GM23338 (cell line): ENCODE measurements around the gene CHCHD3. TPM values are rescaled to one million over a fixed set of nuclear protein-coding genes. Genes with fewer than 3 reads are reported as not detected.

Experiments
- ATAC-seq: fragments of 200-7000 bp; cut with Tn5 transposase; 3 replicates; pipeline ENCODE4 v1.9.1; 2020
- DNase-seq: peaks from one replicate; pipeline ENCODE4 v3.0.0-alpha.2; 2015; ENCODE audit warnings: low spot score
- H2AFZ ChIP-seq: fragments of 200-600 bp; sonication (generic); 2 replicates; pipeline ENCODE4 v1.8.0; 2016; ENCODE audit warnings: antibody characterized with exemption, mild to moderate bottlenecking, moderate library complexity
- H3F3A ChIP-seq: fragments of 200-600 bp; sonication (generic); replicated peaks from 2 replicates; pipeline ENCODE4 v1.8.0; 2017; ENCODE audit warnings: antibody characterized with exemption, mixed run types, low read depth
- H3K27ac ChIP-seq: fragments of 200-600 bp; sonication (generic); 2 replicates; pipeline ENCODE4 v1.6.1; 2016; ENCODE audit warnings: low read depth
- H3K27me3 ChIP-seq: fragments of 200-600 bp; sonication (generic); 2 replicates; pipeline ENCODE4 v1.8.0; 2016; ENCODE audit warnings: mild to moderate bottlenecking, mixed run types, moderate library complexity; ENCODE audit not compliant: insufficient read depth
- H3K36me3 ChIP-seq: fragments of 200-600 bp; sonication (generic); 2 replicates; pipeline ENCODE4 v1.8.0; 2016; ENCODE audit warnings: mild to moderate bottlenecking; ENCODE audit not compliant: insufficient read depth
- H3K4me1 ChIP-seq: fragments of 200-600 bp; sonication (generic); 2 replicates; pipeline ENCODE4 v1.8.0; 2016; ENCODE audit warnings: mild to moderate bottlenecking, moderate library complexity; ENCODE audit not compliant: insufficient read depth
- H3K4me2 ChIP-seq: fragments of 200-600 bp; sonication (generic); 2 replicates; pipeline ENCODE4 v1.7.1; 2017; ENCODE audit warnings: mixed run types
- H3K4me3 ChIP-seq: fragments of 200-600 bp; sonication (generic); 2 replicates; pipeline ENCODE4 v1.6.1; 2016; ENCODE audit warnings: mixed run types
- H3K79me2 ChIP-seq: fragments of 200-600 bp; sonication (generic); replicated peaks from 2 replicates; pipeline ENCODE4 v1.8.0; 2017; ENCODE audit warnings: mild to moderate bottlenecking; ENCODE audit not compliant: insufficient read depth
- H3K9me2 ChIP-seq: fragments of 200-600 bp; sonication (generic); 2 replicates; pipeline ENCODE4 v1.8.0; 2017; ENCODE audit not compliant: insufficient read depth
- H4K20me1 ChIP-seq: fragments of 200-600 bp; sonication (generic); replicated peaks from 2 replicates; pipeline ENCODE4 v1.8.0; 2017; ENCODE audit warnings: mild to moderate bottlenecking; ENCODE audit not compliant: insufficient read depth
- H3K27ac Mint-ChIP-seq: 2 replicates; pipeline ENCODE4 v1.8.0; 2020; ENCODE audit warnings: inconsistent platforms, mild to moderate bottlenecking, moderate library complexity, mixed read lengths
- H3K27me3 Mint-ChIP-seq: 3 replicates; pipeline ENCODE4 v1.8.0; 2022; ENCODE audit warnings: low read depth, mild to moderate bottlenecking, moderate library complexity, mixed read lengths, inconsistent platforms; ENCODE audit not compliant: insufficient read depth, poor library complexity
- H3K36me3 Mint-ChIP-seq: 3 replicates; pipeline ENCODE4 v1.8.0; 2021; ENCODE audit warnings: low read depth, mild to moderate bottlenecking, inconsistent platforms, moderate library complexity, mixed read lengths
- H3K4me1 Mint-ChIP-seq: 3 replicates; pipeline ENCODE4 v1.8.0; 2020; ENCODE audit warnings: mild to moderate bottlenecking, inconsistent platforms, mixed read lengths
- H3K4me3 Mint-ChIP-seq: 3 replicates; pipeline ENCODE4 v1.8.0; 2021; ENCODE audit warnings: moderate library complexity, mild to moderate bottlenecking, inconsistent platforms, mixed read lengths
- H3K9me3 Mint-ChIP-seq: 3 replicates; pipeline ENCODE4 v1.8.0; 2020; ENCODE audit warnings: moderate library complexity, mild to moderate bottlenecking, inconsistent platforms, mixed read lengths
- CREB1 ChIP-seq: fragments of 250-450 bp; sonication (Bioruptor Pico); IDR thresholded peaks from 2 replicates; pipeline ENCODE4 v1.5.0; 2020; ENCODE audit warnings: low read depth, mild to moderate bottlenecking, moderate library complexity
- CTCF ChIP-seq, 2 experiments: fragments of 200-600 bp in 1 of 2; sonication (generic) in 1 of 2; conservative IDR thresholded peaks; 2 replicates each; pipeline versions ENCODE4 v1.5.1 to v1.6.1; 2016 to 2017; ENCODE audit warnings: antibody characterized with exemption in 2 of 2, low read depth in 2 of 2, mild to moderate bottlenecking in 2 of 2, moderate library complexity in 1 of 2
- ETS1 ChIP-seq: IDR thresholded peaks from 2 replicates; pipeline ENCODE4 v1.6.1; 2016; ENCODE audit warnings: antibody characterized with exemption
- EZH2 ChIP-seq: fragments of 200-600 bp; sonication (generic); IDR thresholded peaks from one replicate; pipeline ENCODE4 v1.8.0; 2017; ENCODE audit warnings: antibody characterized with exemption, mild to moderate bottlenecking, low read depth; ENCODE audit not compliant: unreplicated experiment
- EZH2phosphoT487 ChIP-seq: fragments of 200-600 bp; sonication (generic); IDR thresholded peaks from one replicate; pipeline ENCODE4 v1.8.1; 2018; ENCODE audit warnings: antibody characterized with exemption; ENCODE audit not compliant: unreplicated experiment
- JUNB ChIP-seq: IDR thresholded peaks from one replicate; pipeline ENCODE4 v1.6.1; 2016; ENCODE audit warnings: antibody characterized with exemption; ENCODE audit not compliant: unreplicated experiment
- NANOG ChIP-seq: IDR thresholded peaks from 2 replicates; pipeline ENCODE4 v1.6.1; 2016; ENCODE audit warnings: antibody characterized with exemption, borderline replicate concordance
- POLR2AphosphoS5 ChIP-seq: IDR thresholded peaks from 2 replicates; pipeline ENCODE4 v1.6.1; 2016; ENCODE audit warnings: antibody characterized with exemption, low read depth
- REST ChIP-seq: IDR thresholded peaks from one replicate; pipeline ENCODE4 v1.6.1; 2018; ENCODE audit warnings: antibody characterized with exemption; ENCODE audit not compliant: unreplicated experiment
- STAT1 ChIP-seq: IDR thresholded peaks from one replicate; pipeline ENCODE4 v1.6.1; 2016; ENCODE audit warnings: antibody characterized with exemption; ENCODE audit not compliant: unreplicated experiment
- ZNF114 ChIP-seq: fragments of 250-450 bp; sonication (Bioruptor Pico); IDR thresholded peaks from 2 replicates; pipeline ENCODE4 v1.5.0; 2020; ENCODE audit warnings: mild to moderate bottlenecking, moderate library complexity
- ZNF331 ChIP-seq: fragments of 250-450 bp; sonication (Bioruptor Pico); IDR thresholded peaks from 2 replicates; pipeline ENCODE4 v1.5.0; 2020; ENCODE audit warnings: low read depth, mild to moderate bottlenecking, moderate library complexity
- ZNF462 ChIP-seq: fragments of 250-450 bp; sonication (Bioruptor Pico); IDR thresholded peaks from 2 replicates; pipeline ENCODE4 v1.5.0; 2020; ENCODE audit warnings: mild to moderate bottlenecking, moderate library complexity
- polyA plus RNA-seq: library from polyadenylated mRNA; unstranded; fragments of >200 nt; fragmentation: Nextera tagmentation; extraction: Ambion mirVana; gene quantifications from 2 replicates; pipeline ENCODE4 v1.2.1, GENCODE V29; 2016
- total RNA-seq: library from RNA; depleted of rRNA; stranded (reverse); fragments of >200 nt; shearing (Covaris generic); gene quantifications from 2 replicates; pipeline ENCODE4 v1.2.3, GENCODE V29; 2014

Gene CHCHD3
- total and polyA plus RNA-seq, 2 experiments from 2014 or later: 107 to 131 TPM

- Mint-ChIP-seq H3K9me3 (no peaks in the 10 kb centered on the region), H3K27ac (no peak overlapping the region), H3K4me1 (no peaks in the 10 kb centered on the region), H3K27me3 (no peaks in the 10 kb centered on the region), H3K36me3 (no peaks in the 10 kb centered on the region), H3K4me3 (no peak overlapping the region)
- Histone ChIP-seq H3K36me3 (no peaks in the 10 kb centered on the region), H3K27me3 (no peaks in the 10 kb centered on the region), H4K20me1 (peaks cover 3% of the 10 kb centered on the region), H3K4me1 (no peaks in the 10 kb centered on the region), H2AFZ (no peak overlapping the region), H3K4me2 (no peak overlapping the region), H3K79me2 (no peaks in the 10 kb centered on the region; the same call in 1 of the 2 replicates), H3F3A (no peaks in the 10 kb centered on the region), H3K4me3 (no peak overlapping the region), H3K9me2 (0 out of 2 replicates have a peak, but pooled peaks cover 4% of the 10 kb centered on the region), H3K27ac (no peak overlapping the region)
- TF ChIP-seq REST (no peak), CREB1 (CRISPR knock-in tag) (no peak), POLR2AphosphoS5 (no peak), STAT1 (no peak), ZNF462 (CRISPR knock-in tag) (no peak), NANOG (no peak), EZH2phosphoT487 (no peak), ZNF114 (no peak), CTCF (conservative IDR thresholded peaks at IDR 0.05; ENCODE audit: low read depth in 2 of 2) (no peak), ZNF331 (no peak), ETS1 (no peak), EZH2 (no peak), JUNB (no peak)
- no peak for ATAC-seq
- no peak for DNase-seq
Measured at GRCh38 chr7:132806834-132807233, 275.1 kb downstream of the CHCHD3 start.
